GM21528 (cell line): ENCODE data around the gene MAGI2.
"Not testable (repeated sequence)": the region's sequence is repeated elsewhere in the genome, so short reads cannot be mapped to it uniquely, and the experiment has no call there.

Experiments used
- ATAC-seq: cut with Tn5 transposase; IDR thresholded peaks from one replicate; pipeline ENCODE4 v1.9.1; 2021; ENCODE audit warnings: mild to moderate bottlenecking, moderate library complexity; ENCODE audit not compliant: unreplicated experiment, low FRiP score

The MAGI2 gene

DNA sequence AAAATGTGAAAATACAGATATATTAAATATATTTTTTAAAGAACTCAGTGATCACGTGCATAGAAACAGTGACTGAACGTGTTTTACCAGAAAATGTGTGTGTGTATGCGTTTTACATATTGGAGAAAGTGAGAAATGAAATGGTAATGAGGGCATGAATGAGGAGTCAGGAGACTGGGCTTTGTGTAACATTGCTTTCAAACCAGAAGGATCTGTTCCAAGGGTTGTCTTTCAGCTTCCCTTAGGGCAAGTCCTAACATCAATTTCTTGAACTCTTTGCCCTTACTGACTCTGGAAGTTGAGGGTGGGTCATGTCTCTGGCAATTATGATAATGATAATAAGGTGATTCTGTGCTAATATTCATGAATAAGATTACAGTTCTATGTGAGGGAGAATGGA is 1097.6 kb downstream of the MAGI2 start:
- no peak for ATAC-seq

DNA sequence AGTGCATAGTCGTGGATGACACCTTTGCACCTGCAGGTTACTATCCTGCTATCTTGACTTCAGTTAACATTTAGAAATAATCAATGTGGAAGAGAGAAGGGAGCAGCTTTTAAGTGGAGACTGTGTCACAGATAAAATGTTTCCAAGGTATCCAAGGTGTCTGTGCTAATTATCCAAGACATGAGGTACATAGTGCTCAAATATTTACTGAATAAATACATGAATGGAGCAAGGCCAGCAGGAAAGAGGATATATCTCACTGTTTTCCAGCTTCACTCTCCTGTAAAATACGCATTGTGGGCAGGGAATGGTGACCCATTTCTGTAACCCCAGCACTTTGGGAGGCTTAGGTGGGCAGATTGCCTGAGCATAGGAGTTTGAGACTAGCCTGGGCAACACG is 1102.5 kb downstream of the MAGI2 start:
- ATAC-seq = no peak

DNA sequence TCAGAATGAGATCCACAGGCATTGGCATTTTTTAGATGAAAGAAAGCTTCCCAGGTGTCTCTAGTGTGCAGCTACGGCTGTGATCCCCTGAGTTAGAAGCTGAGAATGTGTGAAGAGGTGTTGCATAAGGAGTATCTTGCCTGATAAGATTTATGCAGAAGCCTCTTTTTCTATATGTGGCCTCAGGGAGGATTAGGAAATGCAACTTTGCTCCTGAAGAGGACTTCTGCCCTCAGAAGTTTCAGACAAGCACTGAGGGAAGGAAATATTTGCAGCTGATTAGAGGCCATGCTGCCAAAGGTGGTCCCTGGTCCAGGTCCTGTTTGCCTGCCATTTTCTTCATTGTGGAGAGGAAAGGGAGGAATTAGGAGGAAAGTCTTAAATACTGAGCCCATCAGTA is 1103.1 kb downstream of the MAGI2 start:
- ATAC-seq = no peak

DNA sequence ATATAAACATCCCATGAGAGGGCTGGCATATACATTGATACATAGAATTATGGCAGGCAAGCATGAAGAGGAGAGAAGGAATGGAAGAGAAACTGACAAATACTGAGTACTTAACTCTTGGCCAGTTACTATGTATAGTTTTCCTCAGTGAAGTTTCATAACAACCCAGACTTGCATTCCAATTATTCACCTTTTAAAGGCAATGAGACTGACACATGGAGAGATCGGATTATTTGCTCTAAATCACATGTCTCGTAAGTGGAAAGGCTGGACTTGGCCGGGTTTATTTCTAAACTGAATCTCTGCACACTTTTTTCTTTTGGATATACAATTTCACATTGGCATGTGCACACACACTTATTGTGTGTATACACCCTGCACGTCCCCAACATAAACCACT is 1106.6 kb downstream of the MAGI2 start:
- ATAC-seq = no peak

DNA sequence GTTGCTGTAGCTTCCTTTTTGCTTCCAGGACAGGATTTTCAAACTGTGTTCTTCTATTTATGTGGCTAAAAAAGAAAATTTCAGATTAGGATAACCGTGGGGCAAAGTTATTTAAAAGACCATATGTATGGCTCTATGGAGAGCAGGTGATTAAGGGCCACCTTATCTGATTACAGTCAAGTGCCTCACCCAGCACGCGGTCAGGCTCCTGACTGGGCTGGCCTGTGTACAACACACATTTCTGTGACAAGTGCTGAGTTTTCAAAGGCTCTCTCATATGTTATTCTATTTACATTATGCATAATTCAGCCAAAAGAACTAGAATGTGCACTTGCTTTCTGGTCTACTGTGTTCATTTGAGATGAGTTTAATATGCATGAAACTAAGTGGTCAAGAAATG is 1107.5 kb downstream of the MAGI2 start:
- no peak for ATAC-seq

DNA sequence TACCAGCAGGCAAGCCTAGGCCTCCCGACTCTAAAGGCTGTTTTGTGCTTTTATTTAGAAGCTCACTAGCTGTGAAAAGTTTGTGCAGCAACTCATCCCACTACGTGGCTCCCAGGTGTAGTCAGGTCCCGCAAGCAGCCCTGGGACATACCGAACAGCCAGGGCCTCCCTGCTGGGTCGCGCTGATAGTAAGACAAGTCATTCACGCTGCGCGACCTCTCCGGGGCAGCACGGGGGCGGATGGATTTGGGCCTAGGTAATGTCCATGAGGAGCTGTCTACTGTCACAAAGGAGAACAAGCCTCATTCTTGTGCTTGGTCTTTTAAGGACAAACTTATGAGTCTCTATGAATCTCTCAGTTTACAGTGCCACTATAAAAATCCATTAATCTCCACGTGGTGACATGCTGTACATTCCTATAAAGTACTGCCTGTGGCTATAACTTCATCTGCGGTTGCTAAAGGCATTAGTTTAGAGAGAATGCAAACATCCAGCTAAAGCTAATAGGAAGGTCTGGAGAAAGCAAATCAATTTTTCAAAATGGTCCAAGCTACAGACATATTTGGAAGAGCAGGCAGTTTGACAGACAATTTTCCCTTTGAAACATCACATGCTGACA is 1108.1 kb downstream of the MAGI2 start:
- no peak for ATAC-seq

DNA sequence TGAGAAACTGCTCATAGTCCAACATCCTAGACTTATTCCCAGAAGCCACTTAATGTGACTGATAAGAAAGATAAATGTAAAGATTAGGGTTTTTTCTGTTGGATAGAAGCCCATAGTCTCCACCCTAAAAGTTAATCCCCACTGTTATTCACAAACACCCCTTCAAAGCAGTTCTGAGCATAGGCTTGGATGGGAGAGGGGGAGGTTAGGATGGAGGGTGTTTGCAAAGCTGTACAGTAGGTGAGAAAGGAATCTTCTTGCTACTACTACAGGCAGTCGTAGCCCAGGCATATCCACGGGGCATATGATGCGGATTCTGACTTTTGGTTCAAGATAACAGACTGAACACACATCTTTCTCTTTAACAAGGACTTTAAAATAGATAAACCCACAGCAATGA is 1119.0 kb downstream of the MAGI2 start:
- no peak for ATAC-seq

DNA sequence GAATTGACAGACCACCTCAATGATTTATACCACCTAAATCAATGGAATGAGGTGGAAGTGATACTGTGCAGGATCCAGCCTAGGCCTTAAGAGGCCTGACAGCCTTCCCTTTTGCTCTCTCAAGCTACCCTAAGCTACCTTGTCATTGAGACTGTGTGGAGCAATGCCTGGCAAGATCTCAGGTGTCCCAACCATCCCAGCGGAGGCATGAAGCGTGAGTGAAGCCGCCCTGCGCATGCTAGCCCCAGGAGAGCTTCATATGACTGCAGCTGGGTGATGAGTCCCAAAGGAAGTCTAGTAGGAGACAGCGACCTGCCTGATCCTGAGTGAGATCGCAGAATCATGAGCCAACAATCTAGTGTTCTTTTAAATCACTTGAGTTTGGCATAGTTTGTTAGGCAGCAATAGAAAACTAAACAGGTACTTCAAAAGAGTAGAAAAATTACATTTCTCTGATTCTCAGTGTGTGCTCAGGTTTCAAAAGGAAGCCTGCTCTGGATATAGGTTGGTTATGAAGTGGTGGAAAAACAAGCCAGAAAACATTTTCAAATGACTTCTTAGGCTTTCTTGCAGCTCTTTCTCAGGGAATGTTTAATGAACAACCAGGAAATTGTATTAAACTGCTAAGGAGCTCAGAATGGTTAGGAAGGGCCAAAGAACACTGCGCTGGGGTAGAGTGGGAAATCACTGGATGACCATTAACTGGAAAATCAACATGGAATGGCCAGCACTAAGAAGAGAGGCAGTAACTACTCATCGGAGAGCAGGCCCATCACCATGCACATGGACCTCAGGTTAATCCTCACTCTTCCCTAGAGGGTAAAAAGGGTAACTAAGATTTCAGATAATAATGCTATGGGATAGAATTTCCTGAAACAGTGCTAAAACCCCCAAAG is 1119.7 kb downstream of the MAGI2 start:
- no peak for ATAC-seq

DNA sequence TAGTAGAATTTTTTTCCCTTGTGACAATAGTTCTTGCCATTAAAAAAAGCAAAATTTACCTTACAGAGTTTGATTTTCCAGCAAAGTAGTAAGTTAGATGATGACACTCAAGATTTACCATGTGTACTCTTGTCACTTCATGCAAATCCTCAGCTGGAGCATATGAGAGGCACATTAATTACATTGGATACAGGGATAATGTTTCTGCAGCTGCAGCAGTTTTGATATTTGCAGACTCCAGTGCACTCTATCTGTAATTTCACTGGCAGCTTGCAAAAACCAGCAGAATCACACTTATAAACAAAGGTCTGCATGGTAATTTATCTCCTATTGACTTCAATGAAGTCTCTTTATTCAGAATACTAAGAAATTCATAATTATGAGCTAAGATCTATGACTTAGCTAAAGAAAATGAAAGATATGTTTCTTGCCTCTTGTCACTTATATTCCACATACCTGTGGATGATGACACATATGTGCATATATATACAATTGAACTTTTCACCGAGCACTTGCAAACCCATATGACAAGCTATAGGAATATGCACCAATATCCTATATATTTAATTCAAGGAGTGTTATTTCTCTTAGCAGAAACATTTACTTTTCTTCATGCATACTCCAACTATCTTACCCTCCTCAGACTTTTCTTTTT is 1124.3 kb downstream of the MAGI2 start:
- no peak for ATAC-seq

DNA sequence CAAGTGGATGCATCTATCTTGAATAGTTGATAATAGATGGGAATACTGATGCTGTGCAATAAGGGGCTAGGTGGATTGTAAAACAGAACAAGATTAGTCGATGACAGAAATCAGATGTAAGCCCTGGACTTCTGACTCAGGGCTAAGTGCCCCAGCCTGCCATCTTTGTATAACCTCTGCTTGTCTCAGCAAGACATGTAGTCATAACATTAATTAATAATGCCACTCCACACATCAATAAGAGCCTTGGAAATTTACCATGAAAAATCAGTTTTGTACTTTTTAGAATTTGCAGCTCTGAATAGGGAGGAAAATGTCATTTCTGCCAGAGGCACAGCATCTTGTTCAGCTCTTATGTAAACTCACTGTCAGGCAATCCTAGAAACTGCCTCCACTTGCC is 1125.7 kb downstream of the MAGI2 start:
- no peak for ATAC-seq

DNA sequence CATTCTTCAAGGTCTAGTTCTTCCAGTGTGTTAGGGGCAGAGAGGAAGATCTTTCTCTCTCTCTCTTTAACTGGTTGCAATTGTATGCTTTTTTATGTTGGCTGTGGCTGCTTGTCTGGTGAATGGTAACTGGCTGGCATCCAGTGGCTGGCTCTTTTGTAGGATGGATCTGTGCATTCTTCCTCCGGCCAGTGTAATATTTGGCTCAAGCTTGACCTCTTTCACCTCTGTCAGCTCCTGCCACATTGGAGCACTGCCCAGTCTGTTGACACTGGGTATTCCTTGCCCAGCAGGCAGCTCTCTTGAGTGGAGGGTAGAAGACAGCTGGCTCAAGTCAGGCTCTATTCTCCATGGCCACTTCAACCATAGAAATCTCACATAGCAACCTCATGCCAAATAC is 1126.6 kb downstream of the MAGI2 start:
- no peak for ATAC-seq

DNA sequence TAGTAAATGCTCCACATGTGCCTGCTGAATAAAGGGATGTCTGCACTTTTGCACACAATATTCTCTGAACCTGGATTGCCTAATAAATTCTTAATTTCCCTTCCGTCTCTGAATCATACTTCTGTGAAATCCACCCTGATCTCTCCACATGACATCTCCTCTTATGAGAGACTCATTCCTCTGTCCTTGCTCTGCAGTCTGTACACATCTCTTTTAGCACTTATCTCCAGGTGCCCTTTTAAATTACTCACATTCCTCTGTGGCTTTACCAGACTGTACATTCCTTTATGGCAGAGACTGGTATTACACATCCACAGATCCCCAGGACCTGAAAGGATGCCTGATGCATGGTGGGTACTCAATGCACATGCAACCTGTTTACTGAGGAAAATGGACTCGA is 1127.3 kb downstream of the MAGI2 start:
- no peak for ATAC-seq

DNA sequence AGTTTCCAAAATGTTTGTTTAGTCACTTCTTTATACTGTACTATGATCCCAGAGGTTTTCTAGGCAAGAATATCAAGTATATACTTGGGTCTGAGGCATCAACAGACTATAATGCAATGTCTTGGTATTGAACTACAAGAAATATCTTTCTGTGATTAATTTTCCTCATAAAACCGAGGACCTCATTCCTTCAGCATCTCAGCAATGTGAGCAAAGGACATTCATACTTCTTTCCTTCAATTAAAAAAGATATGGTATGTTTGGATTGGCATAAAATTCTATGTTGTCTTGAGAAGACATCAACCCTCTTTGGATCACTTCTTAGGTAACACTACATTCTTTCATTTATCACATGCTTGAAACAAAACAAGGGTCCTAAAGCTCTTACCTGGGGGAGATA is 1130.3 kb downstream of the MAGI2 start:
- no peak for ATAC-seq

DNA sequence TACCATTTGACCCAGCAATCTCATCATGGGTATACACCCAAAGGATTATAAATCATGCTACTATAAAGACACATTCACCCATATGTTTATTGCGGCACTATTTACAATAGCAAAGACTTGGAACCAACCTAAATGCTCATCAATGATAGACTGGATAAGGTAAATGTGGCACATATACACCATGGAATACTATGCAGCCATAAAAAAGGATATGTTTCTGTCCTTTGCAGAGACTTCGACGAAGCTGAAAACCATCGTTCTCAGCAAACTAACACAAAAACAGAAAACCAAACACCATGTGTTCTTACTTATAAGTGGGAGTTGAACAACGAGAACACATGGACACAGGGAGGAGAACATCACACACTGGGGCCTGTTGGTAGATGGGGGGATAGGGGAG is 1131.2 kb downstream of the MAGI2 start:
- not testable (repeated sequence) for ATAC-seq

DNA sequence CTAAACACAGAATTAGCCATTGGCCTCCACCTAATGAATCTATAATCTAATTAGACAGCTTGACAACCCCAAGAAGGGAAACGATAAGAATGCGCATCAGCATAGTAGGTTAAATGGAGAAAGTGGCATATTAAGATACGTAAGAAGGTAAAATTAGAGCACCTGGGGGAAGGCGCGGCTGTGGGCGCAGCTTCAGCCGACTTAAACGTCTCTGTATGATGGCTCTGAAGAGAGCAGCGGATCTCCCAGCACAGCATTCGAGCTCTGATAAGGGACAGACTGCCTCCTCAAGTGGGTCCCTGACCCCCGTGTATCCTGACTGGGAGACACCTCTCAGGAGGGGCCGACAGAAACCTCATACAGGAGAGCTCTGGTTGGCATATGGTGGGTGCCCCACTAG is 1136.1 kb downstream of the MAGI2 start:
- ATAC-seq = no peak

DNA sequence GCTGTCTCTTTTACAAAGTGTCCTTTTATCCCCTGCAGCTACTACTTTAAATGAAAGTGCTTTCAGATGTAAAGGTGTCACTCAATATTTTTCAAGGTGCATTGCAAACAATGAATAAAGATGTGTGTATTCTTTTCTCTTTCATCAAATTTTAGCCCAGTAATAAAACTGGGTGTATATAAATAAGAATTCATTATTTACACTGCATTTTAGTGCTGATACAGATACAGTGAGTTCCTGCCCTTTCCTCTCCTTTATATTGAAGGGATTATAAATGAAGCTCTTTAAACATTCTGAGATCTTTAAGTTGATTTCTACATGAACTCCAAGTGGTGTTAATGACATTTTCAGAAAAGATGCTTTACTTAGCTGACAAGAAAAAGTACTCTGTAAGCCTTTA is 1137.4 kb downstream of the MAGI2 start:
- ATAC-seq = no peak

DNA sequence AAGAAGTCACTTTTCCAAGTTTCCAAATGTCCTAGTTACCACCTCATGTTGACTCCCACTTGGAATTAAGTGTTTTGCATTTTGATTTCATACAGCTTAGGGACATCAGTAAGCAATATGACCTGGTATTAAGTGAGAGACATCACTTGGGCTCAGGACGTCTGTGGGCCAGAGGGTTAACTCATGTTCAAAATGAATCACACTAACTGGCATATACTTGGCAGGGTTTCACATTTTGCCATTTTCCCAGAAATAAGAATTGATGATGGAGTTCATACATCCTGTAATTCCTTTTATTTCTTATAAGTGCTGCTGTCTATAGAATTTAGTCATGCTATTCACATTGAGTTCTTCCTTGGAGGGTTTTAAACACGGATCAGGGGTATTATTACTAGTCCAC is 1138.3 kb downstream of the MAGI2 start:
- ATAC-seq = no peak

DNA sequence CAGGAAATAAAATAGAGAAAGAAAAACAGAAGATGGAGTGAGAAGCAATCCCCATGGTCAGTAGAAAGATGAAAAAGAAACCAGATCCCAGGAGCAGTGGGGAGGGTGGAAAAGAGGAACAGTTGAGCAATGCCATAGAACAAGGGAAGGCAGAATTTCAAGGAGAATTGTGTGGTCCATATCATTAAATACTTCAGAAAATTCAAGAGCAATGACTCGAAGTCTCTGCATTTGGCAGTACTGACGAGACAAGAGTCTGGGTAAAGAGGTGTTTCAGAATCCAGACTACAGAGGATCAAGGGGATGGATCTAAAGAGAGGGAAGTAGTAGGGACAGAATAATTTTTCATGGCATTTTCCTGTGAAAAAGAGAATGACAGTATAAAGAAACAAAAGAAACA is 1142.3 kb downstream of the MAGI2 start:
- no peak for ATAC-seq

DNA sequence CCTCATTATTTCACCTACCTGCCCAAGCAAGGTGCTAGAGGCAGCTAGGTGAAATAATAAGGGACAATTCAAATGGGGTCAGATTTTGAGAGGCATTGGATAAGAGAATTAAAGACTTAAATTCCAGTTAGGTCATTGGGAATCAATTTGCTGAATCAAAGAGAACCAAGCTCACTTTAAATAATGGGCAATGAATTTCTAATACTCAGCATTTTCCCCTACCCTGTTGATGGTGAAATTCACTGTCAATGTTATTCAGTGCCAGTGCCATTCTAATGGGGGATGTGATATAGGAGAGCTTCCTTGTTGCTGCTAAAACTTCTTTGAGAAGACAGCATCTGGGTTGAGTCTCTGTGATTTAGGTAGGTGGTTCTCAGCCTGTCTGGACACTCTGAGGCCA is 1145.6 kb downstream of the MAGI2 start:
- no peak for ATAC-seq

DNA sequence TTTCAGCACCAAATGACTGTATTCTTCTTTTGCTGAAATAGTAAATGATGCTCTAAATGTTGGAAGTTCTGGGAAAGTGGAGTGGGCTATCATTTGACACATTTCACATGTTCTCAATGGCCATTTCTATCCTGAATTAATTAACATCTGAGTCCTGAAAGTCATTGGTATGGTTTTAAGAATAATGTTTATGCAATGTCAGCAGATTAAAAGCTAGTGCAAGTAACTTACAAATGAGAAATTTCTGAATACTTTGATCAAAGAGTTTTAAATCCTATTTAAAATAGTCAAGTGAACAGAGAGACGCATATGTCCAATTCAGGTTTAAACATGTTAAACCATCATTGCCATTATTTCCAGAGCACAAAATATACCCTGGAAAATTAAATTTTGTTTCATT is 1146.8 kb downstream of the MAGI2 start:
- ATAC-seq = no peak

DNA sequence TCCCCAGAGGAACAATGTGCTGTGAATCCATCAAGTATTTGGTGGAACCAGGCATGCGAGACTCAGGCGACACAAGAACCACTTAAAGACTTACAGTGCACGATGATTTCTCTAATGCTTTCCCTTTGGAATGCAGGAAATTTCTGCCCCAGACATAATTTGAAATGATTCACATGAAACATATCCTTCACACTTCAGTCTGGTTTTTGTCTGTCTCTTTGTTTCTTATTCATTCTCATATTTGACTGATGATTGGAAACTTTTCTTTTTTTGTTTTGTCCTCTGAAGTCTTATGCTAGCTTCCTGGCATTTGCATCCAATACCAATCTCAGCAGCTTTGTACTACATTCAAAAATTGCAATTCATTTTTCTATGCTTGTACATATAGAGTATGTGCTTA is 1152.1 kb downstream of the MAGI2 start:
- no peak for ATAC-seq

DNA sequence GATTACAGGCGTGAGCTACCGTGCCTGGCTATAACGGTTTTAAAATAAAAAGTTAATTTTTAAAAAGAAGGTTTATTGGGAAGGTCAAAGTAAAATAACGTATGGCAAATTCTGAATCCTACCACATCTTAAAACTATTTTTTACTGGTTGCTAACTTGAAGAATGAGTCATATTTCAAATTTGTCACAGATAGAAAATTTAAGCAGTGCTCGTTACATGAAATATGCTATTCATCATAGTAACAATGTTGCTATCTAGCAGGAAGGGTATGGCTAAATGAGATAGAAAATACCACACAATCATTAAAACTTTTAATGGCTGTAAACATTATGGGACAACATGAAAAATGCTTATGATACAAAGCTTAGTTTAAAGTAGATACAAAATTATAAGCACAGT is 1154.4 kb downstream of the MAGI2 start:
- no peak for ATAC-seq
